Panc1 (cell line): Measurements from ENCODE around the gene ZNFX1.
"Not testable (repeated sequence)": the region's sequence is repeated elsewhere in the genome, so short reads cannot be mapped to it uniquely, and the experiment has no call there.

Experiments used
- CTCF ChIP-seq: fragments of 450-650 bp; IDR thresholded peaks from 2 replicates; pipeline ENCODE4 v1.5.1; 2017; ENCODE audit warnings: mild to moderate bottlenecking
- TCF7L2 ChIP-seq: IDR thresholded peaks from 2 replicates; pipeline ENCODE4 v1.6.1; 2011; ENCODE audit warnings: mild to moderate bottlenecking, low read depth, low read length, inconsistent platforms

- not testable (repeated sequence) for TF ChIP-seq TCF7L2, CTCF
Measured at GRCh38 chr20:49294002-49294654, 16.3 kb upstream of the ZNFX1 start.
